ENCODE measurements around the gene TAS2R41.

TAS2R41 gene

GRCh38 chr7:143477501-143478150, at the start of gene TAS2R41:
TAS2R41 (plus strand) TSS chr7:143477873; CDS start chr7:143477873, 0 bp downstream.
- DNase-seq (ENCODE audit: low spot score), result no peak

- no peak for DNase-seq (ENCODE audit: low spot score)
These were observed 47.6 kb upstream of the TAS2R41 start for GRCh38 chr7:143429770-143430698.

- DNase-seq (ENCODE audit: low spot score), result no peak
These were observed 46.6 kb upstream of the TAS2R41 start for GRCh38 chr7:143431109-143431508.

- DNase-seq (ENCODE audit: low spot score), result no peak
These were observed 43.9 kb upstream of the TAS2R41 start for GRCh38 chr7:143433759-143434158.

- DNase-seq (ENCODE audit: low spot score), result no peak
These were observed 43.0 kb upstream of the TAS2R41 start for GRCh38 chr7:143434660-143435059.

GRCh38 chr7:143435266-143435665, 42.4 kb upstream of the TAS2R41 start:
- DNase-seq (ENCODE audit: low spot score), result no peak

- no peak for DNase-seq (ENCODE audit: low spot score)
These were observed 41.2 kb upstream of the TAS2R41 start for GRCh38 chr7:143436325-143436946.

- no peak for DNase-seq (ENCODE audit: low spot score)
These were observed 40.1 kb upstream of the TAS2R41 start for GRCh38 chr7:143437578-143437977.

- DNase-seq (ENCODE audit: low spot score), result no peak
These were observed 37.8 kb upstream of the TAS2R41 start for GRCh38 chr7:143439866-143440265.

- DNase-seq (ENCODE audit: low spot score), result no peak
These were observed 34.5 kb upstream of the TAS2R41 start, which contains the start of gene TAS2R60 for GRCh38 chr7:143443153-143443552. TAS2R60 (plus strand) TSS chr7:143443453; CDS start chr7:143443453, 0 bp downstream.

GRCh38 chr7:143444063-143444782, 33.5 kb upstream of the TAS2R41 start:
- DNase-seq (ENCODE audit: low spot score), result no peak

- DNase-seq (ENCODE audit: low spot score), result no peak
These were observed 32.9 kb upstream of the TAS2R41 start for GRCh38 chr7:143444785-143445184.

- no peak for DNase-seq (ENCODE audit: low spot score)
These were observed 30.2 kb upstream of the TAS2R41 start for GRCh38 chr7:143447466-143447865.

GRCh38 chr7:143448429-143448828, 29.2 kb upstream of the TAS2R41 start:
- DNase-seq (ENCODE audit: low spot score), result no peak

GRCh38 chr7:143449793-143450192, 27.9 kb upstream of the TAS2R41 start:
- no peak for DNase-seq (ENCODE audit: low spot score)

GRCh38 chr7:143451122-143451521, 26.6 kb upstream of the TAS2R41 start:
- DNase-seq (ENCODE audit: low spot score), result no peak

- DNase-seq (ENCODE audit: low spot score), result no peak
These were observed 25.9 kb upstream of the TAS2R41 start for GRCh38 chr7:143451746-143452145.

- no peak for DNase-seq (ENCODE audit: low spot score)
These were observed 25.2 kb upstream of the TAS2R41 start for GRCh38 chr7:143452495-143452894.

GRCh38 chr7:143454091-143454680, 23.5 kb upstream of the TAS2R41 start:
- no peak for DNase-seq (ENCODE audit: low spot score)

GRCh38 chr7:143455491-143455890, 22.2 kb upstream of the TAS2R41 start:
- DNase-seq (ENCODE audit: low spot score), result no peak

- DNase-seq (ENCODE audit: low spot score), result no peak
These were observed 21.7 kb upstream of the TAS2R41 start for GRCh38 chr7:143455942-143456341.

All from Ammon's horn (tissue), 1 donor.